SU-DHL-6 (cell line): ENCODE data around the gene ROR1.

Experiments used
- H2AFZ ChIP-seq: fragments of 200-600 bp; sonication (generic); 2 replicates; pipeline ENCODE4 v1.6.1; 2014; ENCODE audit warnings: low read depth, mild to moderate bottlenecking, moderate library complexity, mixed read lengths, antibody characterized with exemption, low read length; ENCODE audit not compliant: severe bottlenecking
- H3F3A ChIP-seq: fragments of 200-600 bp; shearing (Covaris generic); 2 replicates; pipeline ENCODE4 v1.6.0; 2016; ENCODE audit warnings: antibody characterized with exemption, mild to moderate bottlenecking; ENCODE audit not compliant: insufficient read depth
- H3K27ac ChIP-seq: fragments of 200-600 bp; sonication (generic); 2 replicates; pipeline ENCODE4 v1.5.1; 2016; ENCODE audit warnings: low read depth, mild to moderate bottlenecking, low read length, moderate library complexity, mixed read lengths
- H3K27me3 ChIP-seq: fragments of 200-600 bp; sonication (generic), shearing (Covaris generic); 2 replicates; pipeline ENCODE4 v1.6.0; 2014; ENCODE audit warnings: mild to moderate bottlenecking, low read length
- H3K36me3 ChIP-seq: fragments of 200-600 bp; sonication (generic); 2 replicates; pipeline ENCODE4 v1.6.1; 2014; ENCODE audit warnings: mild to moderate bottlenecking, low read length, mixed read lengths
- H3K4me2 ChIP-seq: fragments of 300-600, 200-600 bp; shearing (Covaris generic), sonication (generic); 2 replicates; pipeline ENCODE4 v1.6.0; 2014; ENCODE audit warnings: low read length, low read depth, mild to moderate bottlenecking; ENCODE audit not compliant: poor library complexity, severe bottlenecking
- H3K4me3 ChIP-seq: fragments of 200-600 bp; sonication (generic); 2 replicates; pipeline ENCODE4 v1.5.1; 2014; ENCODE audit warnings: antibody characterized with exemption, low read length, mild to moderate bottlenecking, mixed read lengths; ENCODE audit not compliant: insufficient read depth, poor library complexity, severe bottlenecking
- H3K79me2 ChIP-seq: fragments of 200-600 bp; sonication (generic); 2 replicates; pipeline ENCODE4 v1.6.1; 2014; ENCODE audit warnings: mild to moderate bottlenecking, low read length, moderate library complexity; ENCODE audit not compliant: insufficient read depth
- H3K9ac ChIP-seq: fragments of 200-600 bp; sonication (generic); 2 replicates; pipeline ENCODE4 v1.7.0; 2014; ENCODE audit warnings: mild to moderate bottlenecking, low read length
- H3K9me2 ChIP-seq: fragments of 200-600 bp; sonication (generic); replicated peaks from 2 replicates; pipeline ENCODE4 v1.6.1; 2014; ENCODE audit warnings: low read length; ENCODE audit not compliant: insufficient read depth
- H3K9me3 ChIP-seq: fragments of 200-600 bp; sonication (generic); 2 replicates; pipeline ENCODE4 v1.6.1; 2014; ENCODE audit warnings: low read length, mixed read lengths; ENCODE audit not compliant: insufficient read depth
- H4K20me1 ChIP-seq: fragments of 200-600 bp; sonication (generic); 2 replicates; pipeline ENCODE4 v1.6.1; 2014; ENCODE audit warnings: low read depth, mild to moderate bottlenecking, antibody characterized with exemption, low read length, moderate library complexity, mixed read lengths
- CTCF ChIP-seq: fragments of 200-600 bp; sonication (generic); IDR thresholded peaks from one replicate; pipeline ENCODE4 v1.5.1; 2017; ENCODE audit warnings: antibody characterized with exemption, mild to moderate bottlenecking, low read length, moderate library complexity; ENCODE audit not compliant: insufficient read depth, poor library complexity, severe bottlenecking
- EZH2phosphoT487 ChIP-seq: fragments of 200-600 bp; sonication (generic), shearing (Covaris generic); conservative IDR thresholded peaks from 2 replicates; pipeline ENCODE4 v1.6.1; 2018; ENCODE audit warnings: mild to moderate bottlenecking, antibody characterized with exemption, low read length, moderate library complexity, mixed read lengths

ROR1 gene

GRCh38 chr1:63742526-63742925 is 31.3 kb upstream of the ROR1 start:
- no peaks in the 10 kb centered on the region for H3K36me3 ChIP-seq
- no peak overlapping the region for H3K27ac ChIP-seq
- no peaks in the 10 kb centered on the region for H4K20me1 ChIP-seq
- H3K79me2 ChIP-seq, result no peaks in the 10 kb centered on the region
- no peaks in the 10 kb centered on the region for H3F3A ChIP-seq
- no peaks in the 10 kb centered on the region for H3K9me3 ChIP-seq
- no peaks in the 10 kb centered on the region for H3K27me3 ChIP-seq
- H3K9me2 ChIP-seq, result no peaks in the 10 kb centered on the region
- TF ChIP-seq CTCF (no peak), EZH2phosphoT487 (no peak)
- H3K9ac ChIP-seq, result no peak overlapping the region
- no peak overlapping the region for H3K4me2 ChIP-seq
- H2AFZ ChIP-seq, result no peak overlapping the region
- H3K4me3 ChIP-seq, result no peak overlapping the region

DNA sequence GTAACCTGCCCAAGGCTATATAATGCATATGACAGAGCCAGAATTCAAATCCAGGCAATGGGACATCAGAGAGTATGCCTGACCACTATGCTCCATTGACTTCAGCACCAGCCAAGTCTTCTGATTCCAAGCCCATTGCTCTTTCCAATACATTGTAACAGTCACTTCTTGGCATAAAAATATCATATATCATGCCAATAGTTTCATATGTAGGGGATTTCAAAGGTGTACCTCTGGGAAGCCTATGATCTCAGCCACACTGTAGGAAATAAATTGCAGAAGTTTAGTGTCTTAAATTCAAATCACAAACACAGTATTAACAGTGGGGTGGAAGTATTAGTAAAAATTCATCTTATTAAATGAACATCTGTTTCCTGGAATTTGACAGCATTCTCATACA is 30.0 kb upstream of the ROR1 start:
- Histone ChIP-seq H3F3A (no peaks in the 10 kb centered on the region), H3K4me3 (no peak overlapping the region), H3K27ac (no peak overlapping the region), H4K20me1 (no peaks in the 10 kb centered on the region), H3K4me2 (no peak overlapping the region), H3K9me2 (no peaks in the 10 kb centered on the region), H3K79me2 (no peaks in the 10 kb centered on the region), H3K27me3 (no peaks in the 10 kb centered on the region), H3K36me3 (no peaks in the 10 kb centered on the region), H2AFZ (no peak overlapping the region), H3K9ac (no peak overlapping the region), H3K9me3 (no peaks in the 10 kb centered on the region)
- TF ChIP-seq CTCF (no peak), EZH2phosphoT487 (no peak)

DNA sequence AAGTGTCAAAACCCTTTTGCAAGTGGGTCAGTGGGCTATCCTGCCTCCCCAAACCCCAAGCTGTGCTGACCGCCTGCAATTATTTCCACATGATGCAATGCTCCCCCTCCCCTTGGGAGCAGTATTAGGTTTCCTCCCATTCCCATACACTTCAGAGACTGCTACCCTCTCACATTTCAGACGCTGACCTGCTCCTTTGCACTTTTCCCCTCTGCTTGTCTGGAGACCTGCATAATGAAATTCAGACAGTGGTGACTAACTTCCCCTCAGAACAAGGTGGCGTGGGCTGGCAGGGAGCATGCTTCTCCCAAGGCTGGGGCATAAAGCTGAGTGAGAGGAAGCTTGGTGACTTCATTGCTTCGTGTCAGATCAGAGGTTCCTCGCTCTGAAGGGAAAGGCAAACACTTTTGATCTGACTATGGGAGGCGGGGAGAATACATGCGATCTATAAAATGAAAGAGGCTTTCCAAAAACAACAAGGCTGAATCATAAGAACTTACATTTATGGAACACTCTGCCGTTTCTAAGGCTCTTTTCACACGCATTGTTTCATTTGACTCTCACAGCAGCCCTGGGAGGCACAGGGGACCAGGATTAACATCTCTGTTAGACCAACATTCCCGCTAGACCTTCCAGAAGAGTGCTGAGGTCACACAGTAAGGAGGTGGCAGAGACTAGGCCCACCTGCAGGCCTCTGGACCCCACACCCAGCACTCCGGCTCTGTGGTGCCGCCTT is 27.5 kb upstream of the ROR1 start:
- H3K4me3 ChIP-seq, result no peak overlapping the region
- H3K9me2 ChIP-seq, result no peaks in the 10 kb centered on the region
- no peak overlapping the region for H3K27ac ChIP-seq
- H3K27me3 ChIP-seq, result no peaks in the 10 kb centered on the region
- no peak overlapping the region for H2AFZ ChIP-seq
- H3K9me3 ChIP-seq, result no peaks in the 10 kb centered on the region
- no peaks in the 10 kb centered on the region for H3K36me3 ChIP-seq
- H3K4me2 ChIP-seq, result no peak overlapping the region
- no peaks in the 10 kb centered on the region for H3F3A ChIP-seq
- H4K20me1 ChIP-seq, result no peaks in the 10 kb centered on the region
- no peak overlapping the region for H3K9ac ChIP-seq
- no peaks in the 10 kb centered on the region for H3K79me2 ChIP-seq
- TF ChIP-seq EZH2phosphoT487 (no peak), CTCF (no peak)

- H3K36me3 ChIP-seq, result no peaks in the 10 kb centered on the region
- H3K27me3 ChIP-seq, result no peaks in the 10 kb centered on the region
- H3F3A ChIP-seq, result no peaks in the 10 kb centered on the region
- no peaks in the 10 kb centered on the region for H3K9me2 ChIP-seq
- H3K9ac ChIP-seq, result no peak overlapping the region
- H3K9me3 ChIP-seq, result no peaks in the 10 kb centered on the region
- H2AFZ ChIP-seq, result no peak overlapping the region
- H3K4me2 ChIP-seq, result no peak overlapping the region
- no peaks in the 10 kb centered on the region for H3K79me2 ChIP-seq
- no peak overlapping the region for H3K4me3 ChIP-seq
- H4K20me1 ChIP-seq, result no peaks in the 10 kb centered on the region
- H3K27ac ChIP-seq, result no peak overlapping the region
- TF ChIP-seq EZH2phosphoT487, result no peak
- no peak for TF ChIP-seq CTCF
Measured at GRCh38 chr1:63747445-63747844, 26.4 kb upstream of the ROR1 start.
